WTC11 (cell line): ENCODE data around the gene SLIT3. TPM values are rescaled to one million over a fixed set of nuclear protein-coding genes. Genes with fewer than 3 reads are reported as not detected.

ENCODE experiments used
- ATAC-seq: fragments of 200-7000 bp; cut with Tn5 transposase; 2 replicates; pipeline ENCODE4 v1.10.0; 2021; ENCODE audit warnings: mild to moderate bottlenecking, moderate library complexity
- CTCF ChIA-PET: fragments of 300-600 bp; sonication (Branson Sonifier 250); formaldehyde crosslinking; loops from one replicate; lab custom pipeline; 2021; ENCODE audit warnings: antibody characterized with exemption; lab: Charles Lee
- POLR2A ChIA-PET: fragments of 350-600 bp; sonication (Branson Sonifier 250); formaldehyde crosslinking; loops from one replicate; lab custom pipeline; 2021; ENCODE audit warnings: antibody characterized with exemption; lab: Charles Lee
- DNase-seq: peaks from one replicate; pipeline ENCODE4 v3.0.0; 2021; ENCODE audit warnings: low spot score
- H3K27ac Mint-ChIP-seq: 2 replicates; pipeline ENCODE4 v1.8.0; 2021; ENCODE audit warnings: mixed read lengths
- H3K27me3 Mint-ChIP-seq: 2 replicates; pipeline ENCODE4 v1.8.0; 2021; ENCODE audit warnings: low read depth, mild to moderate bottlenecking, moderate library complexity, mixed read lengths
- H3K36me3 Mint-ChIP-seq: 2 replicates; pipeline ENCODE4 v1.8.0; 2021; ENCODE audit warnings: mixed read lengths
- H3K4me1 Mint-ChIP-seq: 2 replicates; pipeline ENCODE4 v1.8.0; 2022; ENCODE audit warnings: mixed read lengths
- H3K4me3 Mint-ChIP-seq: 2 replicates; pipeline ENCODE4 v1.8.0; 2021; ENCODE audit warnings: mild to moderate bottlenecking, moderate library complexity, mixed read lengths
- H3K9me3 Mint-ChIP-seq: 2 replicates; pipeline ENCODE4 v1.8.0; 2021; ENCODE audit warnings: mixed read lengths
- AR ChIP-seq: fragments of 250-450 bp; sonication (Bioruptor Pico); IDR thresholded peaks from 2 replicates; pipeline ENCODE4 v1.9.0; 2021; ENCODE audit warnings: mild to moderate bottlenecking
- ARID4B ChIP-seq: sonication (generic); formaldehyde crosslinking; IDR thresholded peaks from 2 replicates; pipeline ENCODE4 v1.8.0; 2023; ENCODE audit warnings: missing genetic modification reagents, mild to moderate bottlenecking, borderline replicate concordance
- CDX4 ChIP-seq: fragments of 250-450 bp; sonication (Bioruptor Pico); IDR thresholded peaks from 2 replicates; pipeline ENCODE4 v1.9.0; 2021; ENCODE audit warnings: moderate library complexity, mild to moderate bottlenecking, inconsistent platforms, borderline replicate concordance
- E2F1 ChIP-seq: sonication (generic); formaldehyde crosslinking; IDR thresholded peaks from 2 replicates; pipeline ENCODE4 v1.8.0; 2022; ENCODE audit warnings: mild to moderate bottlenecking, missing genetic modification reagents
- ELF4 ChIP-seq: sonication (generic); formaldehyde crosslinking; IDR thresholded peaks from 2 replicates; pipeline ENCODE4 v1.8.1; 2022; ENCODE audit warnings: low read depth, mild to moderate bottlenecking, moderate library complexity, missing genetic modification reagents
- EMX1 ChIP-seq: fragments of 250-450 bp; sonication (Bioruptor Pico); IDR thresholded peaks from 2 replicates; pipeline ENCODE4 v1.8.0; 2021; ENCODE audit warnings: mild to moderate bottlenecking
- ESRRA ChIP-seq: sonication (generic); formaldehyde crosslinking; IDR thresholded peaks from 2 replicates; pipeline ENCODE4 v1.8.1; 2022; ENCODE audit warnings: mild to moderate bottlenecking, missing genetic modification reagents, borderline replicate concordance
- FOXJ3 ChIP-seq: sonication (generic); formaldehyde crosslinking; IDR thresholded peaks from 2 replicates; pipeline ENCODE4 v1.9.0; 2021; ENCODE audit warnings: missing genetic modification reagents, mild to moderate bottlenecking, borderline replicate concordance
- FOXK1 ChIP-seq: sonication (generic); formaldehyde crosslinking; IDR thresholded peaks from 2 replicates; pipeline ENCODE4 v1.8.0; 2022; ENCODE audit warnings: mild to moderate bottlenecking, moderate library complexity, missing genetic modification reagents
- GABPB1 ChIP-seq: sonication (generic); formaldehyde crosslinking; IDR thresholded peaks from 2 replicates; pipeline ENCODE4 v1.8.1; 2023; ENCODE audit warnings: mild to moderate bottlenecking, missing genetic modification reagents
- HMGA2 ChIP-seq: fragments of 250-450 bp; sonication (Bioruptor Pico); IDR thresholded peaks from 2 replicates; pipeline ENCODE4 v1.4.0; 2021; ENCODE audit warnings: mild to moderate bottlenecking, moderate library complexity
- HMGXB4 ChIP-seq: sonication (generic); formaldehyde crosslinking; IDR thresholded peaks from 2 replicates; pipeline ENCODE4 v1.8.1; 2023; ENCODE audit warnings: mild to moderate bottlenecking, moderate library complexity, missing genetic modification reagents
- IRF1 ChIP-seq: sonication (generic); formaldehyde crosslinking; IDR thresholded peaks from 2 replicates; pipeline ENCODE4 v1.8.0; 2023; ENCODE audit warnings: missing genetic modification reagents
- JUN ChIP-seq: sonication (generic); formaldehyde crosslinking; IDR thresholded peaks from 2 replicates; pipeline ENCODE4 v1.8.0; 2023; ENCODE audit warnings: mild to moderate bottlenecking, missing genetic modification reagents
- NR1H2 ChIP-seq: sonication (generic); formaldehyde crosslinking; IDR thresholded peaks from 2 replicates; pipeline ENCODE4 v1.9.0; 2021; ENCODE audit warnings: mild to moderate bottlenecking, moderate library complexity, missing genetic modification reagents
- RORB ChIP-seq: fragments of 250-450 bp; sonication (Bioruptor Pico); IDR thresholded peaks from 2 replicates; pipeline ENCODE4 v1.9.0; 2021; ENCODE audit warnings: mild to moderate bottlenecking
- SMAD3 ChIP-seq: sonication (generic); formaldehyde crosslinking; IDR thresholded peaks from 2 replicates; pipeline ENCODE4 v1.8.0; 2022; ENCODE audit warnings: missing genetic modification reagents, mild to moderate bottlenecking, borderline replicate concordance
- TCF7 ChIP-seq: sonication (generic); formaldehyde crosslinking; IDR thresholded peaks from 2 replicates; pipeline ENCODE4 v1.8.0; 2022; ENCODE audit warnings: mild to moderate bottlenecking, low read depth, missing genetic modification reagents, moderate library complexity
- USF2 ChIP-seq: sonication (generic); formaldehyde crosslinking; IDR thresholded peaks from 2 replicates; pipeline ENCODE4 v1.8.1; 2023; ENCODE audit warnings: mild to moderate bottlenecking, missing genetic modification reagents, moderate library complexity
- total RNA-seq: library from RNA; stranded (reverse); gene quantifications from 3 replicates; pipeline ENCODE4 v1.2.3, GENCODE V29; 2021

The SLIT3 gene
- total RNA-seq, 1 experiment from 2014 or later = 1.9 TPM

GRCh38 chr5:169022718-169023117 is 278.2 kb downstream of the SLIT3 start:
- H3K36me3 Mint-ChIP-seq = no peaks in the 10 kb centered on the region
- ATAC-seq (no peak), DNase-seq (no peak)
- H3K9me3 Mint-ChIP-seq = peaks cover 4% of the 10 kb centered on the region; the same call in 1 of the 2 replicates
- CTCF ChIA-PET = interaction anchor here (1.0 kb wide), 1 partner anchor 957 kb away, joined by 3 read pairs; the partner anchor contains the start of gene INSYN2B
- H3K27ac Mint-ChIP-seq = no peak overlapping the region
- H3K27me3 Mint-ChIP-seq = peaks cover 7% of the 10 kb centered on the region
- peaks cover 17% of the 10 kb centered on the region for H3K4me1 Mint-ChIP-seq
- POLR2A ChIA-PET = no interaction called here
- TF ChIP-seq EMX1 (CRISPR knock-in tag) = no peak
- no peak for TF ChIP-seq HMGA2 (CRISPR knock-in tag)
- no peak for TF ChIP-seq NR1H2
- TF ChIP-seq FOXJ3 (CRISPR knock-in tag) = no peak
- no peak for TF ChIP-seq FOXK1 (CRISPR knock-in tag)
- TF ChIP-seq HMGXB4 (CRISPR knock-in tag) = no peak
- TF ChIP-seq CDX4 (CRISPR knock-in tag) = no peak
- no peak for TF ChIP-seq SMAD3
- no peak for TF ChIP-seq ELF4
- no peak for TF ChIP-seq TCF7 (CRISPR knock-in tag)
- TF ChIP-seq ARID4B (CRISPR knock-in tag) = no peak
- no peak for TF ChIP-seq E2F1 (CRISPR knock-in tag)
- no peak for TF ChIP-seq RORB (CRISPR knock-in tag)
- H3K4me3 Mint-ChIP-seq = no peak overlapping the region

GRCh38 chr5:169020102-169020501 is 280.8 kb downstream of the SLIT3 start:
- Mint-ChIP-seq H3K4me3 (peak overlapping the region; percentile 38), H3K9me3 (peaks cover 4% of the 10 kb centered on the region; the same call in 1 of the 2 replicates), H3K4me1 (peaks cover 22% of the 10 kb centered on the region), H3K27ac (no peak overlapping the region), H3K36me3 (no peaks in the 10 kb centered on the region), H3K27me3 (peaks cover 7% of the 10 kb centered on the region)
- POLR2A ChIA-PET = no interaction called here
- DNase-seq = no peak
- CTCF ChIA-PET = no interaction called here
- peak; percentile 82 for ATAC-seq
- TF ChIP-seq ESRRA (no peak), AR (CRISPR knock-in tag) (no peak), USF2 (CRISPR knock-in tag) (peak; percentile 94), NR1H2 (no peak), TCF7 (CRISPR knock-in tag) (no peak), GABPB1 (CRISPR knock-in tag) (no peak), JUN (no peak), IRF1 (CRISPR knock-in tag) (no peak), FOXK1 (CRISPR knock-in tag) (no peak)
